Endothelial cell of umbilical vein (primary cell): ENCODE data around the gene GRK5.

ENCODE experiments used
- CTCF ChIP-seq, 2 donors: IDR thresholded peaks; 1 replicate in 1 of 2; 2 replicates in 1 of 2; pipeline ENCODE4 v1.5.1; 2011; ENCODE audit warnings: low read length in 2 of 2, mild to moderate bottlenecking in 2 of 2, moderate library complexity in 2 of 2, control low read depth in 1 of 2, inconsistent platforms in 1 of 2, low read depth in 1 of 2; ENCODE audit not compliant: insufficient read depth in 1 of 2; ENCODE audit errors: extremely low read depth in 1 of 2
- EZH2 ChIP-seq: IDR thresholded peaks from 2 replicates; pipeline ENCODE4 v1.6.1; 2012; ENCODE audit warnings: borderline replicate concordance, low read depth, mild to moderate bottlenecking, moderate library complexity, low read length, inconsistent platforms; ENCODE audit not compliant: severe bottlenecking
- JUN ChIP-seq: IDR thresholded peaks from 2 replicates; pipeline ENCODE4 v1.6.1; 2011; ENCODE audit warnings: borderline replicate concordance, low read depth; ENCODE audit not compliant: insufficient read length, insufficient read depth
- MAX ChIP-seq: IDR thresholded peaks from 2 replicates; pipeline ENCODE4 v1.6.1; 2011; ENCODE audit not compliant: insufficient read depth, insufficient read length
- POLR2A ChIP-seq: IDR thresholded peaks from 2 replicates; pipeline ENCODE4 v1.6.1; 2012; ENCODE audit warnings: low read depth, mild to moderate bottlenecking, control low read depth, low read length
- POLR2AphosphoS5 ChIP-seq: IDR thresholded peaks from 2 replicates; pipeline ENCODE4 v1.6.1; 2012; ENCODE audit warnings: low read depth, mild to moderate bottlenecking, control low read depth, low read length, moderate library complexity; ENCODE audit not compliant: insufficient read depth

DNA sequence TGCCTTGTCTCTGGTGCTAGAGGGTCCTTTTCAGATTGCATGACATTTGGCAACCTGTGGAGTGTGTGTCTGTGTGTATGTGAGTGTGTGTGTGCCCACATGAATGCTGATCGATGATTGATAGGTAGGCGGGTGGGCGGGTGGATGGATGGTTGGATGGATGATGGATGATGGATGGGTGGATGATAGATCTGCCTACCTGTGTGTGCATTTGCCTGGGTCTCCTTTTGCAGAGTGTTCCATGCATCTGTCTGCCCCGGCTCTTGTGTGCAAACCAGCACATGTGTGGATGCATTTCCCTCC lies 235.3 kb downstream of the GRK5 start:
- TF ChIP-seq POLR2AphosphoS5 (no peak), POLR2A (no peak), CTCF (IDR thresholded peaks at IDR 0.05; ENCODE audit: extremely low read depth in 1 of 2, insufficient read depth in 1 of 2, low read depth in 1 of 2, low read length in 2 of 2) (no peak), JUN (no peak), EZH2 (no peak), MAX (no peak)
